Activated CD8-positive, alpha-beta T cell treated with anti-CD3 and anti-CD28 coated beads for 36 hours (primary cell): ENCODE results near the gene MATN1. TPM values are rescaled to one million over a fixed set of nuclear protein-coding genes. Genes with fewer than 3 reads are reported as not detected.

Experiments
- ATAC-seq: fragments of 200-7000 bp; cut with Tn5 transposase; one replicate; pipeline ENCODE4 v1.10.0; 2021; ENCODE audit warnings: mild to moderate bottlenecking, moderate library complexity
- CTCF ChIA-PET: fragments of 350-600 bp; sonication (Branson Sonifier 250); formaldehyde crosslinking; loops from one replicate; lab custom pipeline; 2021; ENCODE audit warnings: antibody characterized with exemption; lab: Charles Lee
- POLR2A ChIA-PET: fragments of 350-600 bp; sonication (Branson Sonifier 250); formaldehyde crosslinking; loops from one replicate; lab custom pipeline; 2021; ENCODE audit warnings: antibody characterized with exemption; lab: Charles Lee
- DNase-seq: peaks from one replicate; pipeline ENCODE4 v3.0.0-alpha.2; 2020
- H3K27ac Mint-ChIP-seq: one replicate; pipeline ENCODE4 v1.8.0; 2021; ENCODE audit warnings: mild to moderate bottlenecking, mixed read lengths
- H3K27me3 Mint-ChIP-seq: one replicate; pipeline ENCODE4 v1.8.0; 2021; ENCODE audit warnings: mixed read lengths
- H3K36me3 Mint-ChIP-seq: one replicate; pipeline ENCODE4 v1.8.0; 2021; ENCODE audit warnings: low read depth, mixed read lengths
- H3K4me1 Mint-ChIP-seq: one replicate; pipeline ENCODE4 v1.8.0; 2021; ENCODE audit warnings: low read depth, mixed read lengths
- H3K4me3 Mint-ChIP-seq: one replicate; pipeline ENCODE4 v1.8.0; 2021; ENCODE audit warnings: mild to moderate bottlenecking, moderate library complexity, mixed read lengths
- H3K9me3 Mint-ChIP-seq: one replicate; pipeline ENCODE4 v1.8.0; 2021; ENCODE audit warnings: mixed read lengths
- intact Hi-C: fragments of 100-400 bp; cut with micrococcal nuclease; formaldehyde crosslinking; loops from one replicate; pipeline ENCODE4 v1.10.0; 2022
- total RNA-seq, 2 experiments: library from RNA; stranded (reverse); gene quantifications; one replicate each; pipeline ENCODE4 v1.2.3, GENCODE V29; 2021
- TF ChIP-seq, protein P1 (sequence below): fragments of 200-600 bp; IDR thresholded peaks from one replicate; pipeline ENCODE4 v1.8.0; 2022; ENCODE audit warnings: antibody characterized with exemption, mild to moderate bottlenecking

The MATN1 gene
- total RNA-seq, 2 experiments from 2014 or later: 0.45 to 1.4 TPM

GRCh38 chr1:30731109-30731805 lies 7.9 kb upstream of the MATN1 start:
- ATAC-seq: no peak
- H3K27me3 Mint-ChIP-seq: no peaks in the 10 kb centered on the region
- intact Hi-C loops: no loop called here
- H3K27ac Mint-ChIP-seq: peak overlapping the region; percentile 61
- H3K36me3 Mint-ChIP-seq: peaks cover 32% of the 10 kb centered on the region
- CTCF ChIA-PET: interaction anchor here (1.6 to 9.2 kb wide), 3 partner anchors 12 to 45 kb away, joined by 6 to 132 read pairs (median 17); no protein-coding TSS in a partner anchor
- H3K9me3 Mint-ChIP-seq: no peaks in the 10 kb centered on the region
- TF ChIP-seq, protein P1, sequence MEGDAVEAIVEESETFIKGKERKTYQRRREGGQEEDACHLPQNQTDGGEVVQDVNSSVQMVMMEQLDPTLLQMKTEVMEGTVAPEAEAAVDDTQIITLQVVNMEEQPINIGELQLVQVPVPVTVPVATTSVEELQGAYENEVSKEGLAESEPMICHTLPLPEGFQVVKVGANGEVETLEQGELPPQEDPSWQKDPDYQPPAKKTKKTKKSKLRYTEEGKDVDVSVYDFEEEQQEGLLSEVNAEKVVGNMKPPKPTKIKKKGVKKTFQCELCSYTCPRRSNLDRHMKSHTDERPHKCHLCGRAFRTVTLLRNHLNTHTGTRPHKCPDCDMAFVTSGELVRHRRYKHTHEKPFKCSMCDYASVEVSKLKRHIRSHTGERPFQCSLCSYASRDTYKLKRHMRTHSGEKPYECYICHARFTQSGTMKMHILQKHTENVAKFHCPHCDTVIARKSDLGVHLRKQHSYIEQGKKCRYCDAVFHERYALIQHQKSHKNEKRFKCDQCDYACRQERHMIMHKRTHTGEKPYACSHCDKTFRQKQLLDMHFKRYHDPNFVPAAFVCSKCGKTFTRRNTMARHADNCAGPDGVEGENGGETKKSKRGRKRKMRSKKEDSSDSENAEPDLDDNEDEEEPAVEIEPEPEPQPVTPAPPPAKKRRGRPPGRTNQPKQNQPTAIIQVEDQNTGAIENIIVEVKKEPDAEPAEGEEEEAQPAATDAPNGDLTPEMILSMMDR: no peak
- DNase-seq: no peak
- no peak overlapping the region for H3K4me3 Mint-ChIP-seq
- POLR2A ChIA-PET: interaction anchor here (2.6 to 36.3 kb wide), 3 partner anchors 12 to 28 kb away, joined by 15 to 671 read pairs (median 44); partner anchors contain the start of gene LAPTM5
- H3K4me1 Mint-ChIP-seq: peaks cover 15% of the 10 kb centered on the region

GRCh38 chr1:30730346-30731108 lies 7.1 kb upstream of the MATN1 start:
- intact Hi-C loops: no loop called here
- H3K9me3 Mint-ChIP-seq: no peaks in the 10 kb centered on the region
- peaks cover 26% of the 10 kb centered on the region for H3K36me3 Mint-ChIP-seq
- no peak overlapping the region for H3K4me3 Mint-ChIP-seq
- H3K27me3 Mint-ChIP-seq: no peaks in the 10 kb centered on the region
- CTCF ChIA-PET: interaction anchor here (1.0 to 9.2 kb wide), 4 partner anchors 11 to 52 kb away, joined by 3 to 132 read pairs (median 10); no protein-coding TSS in a partner anchor
- peaks cover 15% of the 10 kb centered on the region for H3K4me1 Mint-ChIP-seq
- DNase-seq: no peak
- POLR2A ChIA-PET: interaction anchor here (0.8 to 36.3 kb wide), 6 partner anchors 11 to 48 kb away, joined by 4 to 671 read pairs (median 10); partner anchors contain the start of gene LAPTM5
- TF ChIP-seq, protein P1: no peak
- no peak for ATAC-seq
- H3K27ac Mint-ChIP-seq: no peak overlapping the region

GRCh38 chr1:30729901-30730300 lies 6.5 kb upstream of the MATN1 start:
- no peaks in the 10 kb centered on the region for H3K9me3 Mint-ChIP-seq
- peaks cover 15% of the 10 kb centered on the region for H3K4me1 Mint-ChIP-seq
- no peak for ATAC-seq
- H3K36me3 Mint-ChIP-seq: peaks cover 21% of the 10 kb centered on the region
- H3K4me3 Mint-ChIP-seq: no peak overlapping the region
- intact Hi-C loops: no loop called here
- no peaks in the 10 kb centered on the region for H3K27me3 Mint-ChIP-seq
- no peak overlapping the region for H3K27ac Mint-ChIP-seq
- TF ChIP-seq, protein P1: no peak
- CTCF ChIA-PET: interaction anchor here (1.0 to 9.2 kb wide), 4 partner anchors 11 to 53 kb away, joined by 3 to 132 read pairs (median 10); no protein-coding TSS in a partner anchor
- POLR2A ChIA-PET: interaction anchor here (0.8 to 36.3 kb wide), 6 partner anchors 11 to 49 kb away, joined by 3 to 671 read pairs (median 4); partner anchors contain the start of gene LAPTM5
- no peak for DNase-seq

DNA sequence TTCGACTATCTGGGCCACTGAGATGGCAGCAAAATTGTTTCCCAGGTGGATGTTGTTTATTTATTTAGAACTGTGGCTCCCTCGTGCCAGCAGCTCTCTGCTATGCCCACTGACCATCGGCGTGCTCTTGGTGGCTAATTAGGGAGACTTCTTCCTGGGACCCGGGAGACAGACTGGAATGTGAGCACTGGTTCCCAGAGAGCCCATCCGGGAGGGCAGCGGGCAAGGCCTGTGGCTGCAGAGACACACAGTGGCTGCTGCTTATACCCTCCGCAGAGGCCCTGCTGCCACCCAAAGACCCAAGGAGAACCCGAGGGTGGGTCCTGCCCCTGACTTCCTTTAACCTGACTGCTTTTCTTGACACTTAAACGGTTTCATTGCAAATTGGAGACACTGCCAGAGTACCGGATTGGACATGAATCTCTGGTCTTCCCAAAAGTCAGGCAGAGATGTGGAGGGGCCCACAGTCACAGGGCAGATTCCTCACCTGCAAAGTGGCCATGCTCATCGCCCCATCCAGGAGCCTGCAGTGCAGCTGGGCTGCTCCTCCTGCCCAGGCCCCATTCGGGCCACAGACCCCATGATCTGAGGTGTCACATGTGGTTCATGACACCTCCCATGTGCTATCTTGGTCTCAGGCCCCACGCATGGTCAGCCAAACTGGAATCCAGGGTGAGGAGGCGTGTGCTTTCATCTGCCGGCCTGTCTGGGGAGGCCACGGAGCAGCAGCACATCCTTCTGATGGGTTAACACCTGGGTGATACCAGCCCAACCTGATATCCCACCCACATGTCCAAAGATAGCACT lies 5.7 kb upstream of the MATN1 start:
- H3K9me3 Mint-ChIP-seq: no peaks in the 10 kb centered on the region
- POLR2A ChIA-PET: interaction anchor here (0.8 to 36.3 kb wide), 8 partner anchors 10 to 43 kb away, joined by 3 to 671 read pairs (median 5); partner anchors contain the start of gene LAPTM5
- DNase-seq: no peak
- no peaks in the 10 kb centered on the region for H3K27me3 Mint-ChIP-seq
- intact Hi-C loops: no loop called here
- no peak for ATAC-seq
- CTCF ChIA-PET: interaction anchor here (0.9 to 9.2 kb wide), 7 partner anchors 10 to 182 kb away, joined by 3 to 132 read pairs (median 11); no protein-coding TSS in a partner anchor
- no peak overlapping the region for H3K27ac Mint-ChIP-seq
- no peak overlapping the region for H3K4me3 Mint-ChIP-seq
- peaks cover 14% of the 10 kb centered on the region for H3K36me3 Mint-ChIP-seq
- TF ChIP-seq, protein P1: no peak
- H3K4me1 Mint-ChIP-seq: peaks cover 16% of the 10 kb centered on the region
